Karpas-422 (cell line): ENCODE measurements around the gene USH2A. TPM values are rescaled to one million over a fixed set of nuclear protein-coding genes. Genes with fewer than 3 reads are reported as not detected.
"Not testable (repeated sequence)": the region's sequence is repeated elsewhere in the genome, so short reads cannot be mapped to it uniquely, and the experiment has no call there.

Source experiments
- DNase-seq: peaks from one replicate; pipeline ENCODE4 v3.0.0-alpha.2; 2015
- H2AFZ ChIP-seq: fragments of 200-600 bp; sonication (generic); 2 replicates; pipeline ENCODE4 v1.6.1; 2014; ENCODE audit warnings: antibody characterized with exemption, low read length, mixed read lengths
- H3K27ac ChIP-seq: fragments of 200-600 bp; sonication (generic); 2 replicates; pipeline ENCODE4 v1.5.1; 2014; ENCODE audit warnings: mild to moderate bottlenecking, low read length, moderate library complexity
- H3K27me3 ChIP-seq: fragments of 200-600 bp; sonication (generic); 2 replicates; pipeline ENCODE4 v1.6.1; 2014; ENCODE audit warnings: low read length, mixed read lengths
- H3K36me3 ChIP-seq: fragments of 200-600 bp; sonication (generic); 2 replicates; pipeline ENCODE4 v1.6.1; 2014; ENCODE audit warnings: low read length, mixed read lengths; ENCODE audit not compliant: insufficient read depth
- H3K4me1 ChIP-seq: fragments of 200-600 bp; sonication (generic); 2 replicates; pipeline ENCODE4 v1.6.1; 2014; ENCODE audit warnings: mild to moderate bottlenecking, low read length, mixed read lengths
- H3K4me2 ChIP-seq: fragments of 200-600 bp; sonication (generic); 2 replicates; pipeline ENCODE4 v1.6.1; 2014; ENCODE audit warnings: low read length, low read depth, mild to moderate bottlenecking; ENCODE audit not compliant: poor library complexity, severe bottlenecking
- H3K4me3 ChIP-seq: fragments of 200-600 bp; sonication (generic); 2 replicates; pipeline ENCODE4 v1.5.1; 2014; ENCODE audit warnings: mild to moderate bottlenecking, antibody characterized with exemption, low read length, mixed read lengths
- H3K79me2 ChIP-seq: fragments of 200-600 bp; sonication (generic); 2 replicates; pipeline ENCODE4 v1.6.1; 2014; ENCODE audit warnings: mild to moderate bottlenecking, low read length, mixed read lengths
- H3K9ac ChIP-seq: fragments of 200-600 bp; sonication (generic); 2 replicates; pipeline ENCODE4 v1.6.0; 2014; ENCODE audit warnings: low read length
- H3K9me2 ChIP-seq: fragments of 200-600 bp; sonication (generic), shearing (Covaris generic); replicated peaks from 2 replicates; pipeline ENCODE4 v1.6.0; 2014; ENCODE audit warnings: mild to moderate bottlenecking, low read length, moderate library complexity; ENCODE audit not compliant: insufficient read depth
- H3K9me3 ChIP-seq: fragments of 300-700, 200-600 bp; sonication (generic); 2 replicates; pipeline ENCODE4 v1.6.1; 2014; ENCODE audit warnings: low read length, mixed read lengths
- H4K20me1 ChIP-seq: fragments of 200-600 bp; sonication (generic); 2 replicates; pipeline ENCODE4 v1.6.1; 2014; ENCODE audit warnings: mild to moderate bottlenecking, antibody characterized with exemption, low read length, low read depth; ENCODE audit not compliant: insufficient read depth
- total RNA-seq: library from RNA; depleted of rRNA; stranded (reverse); fragments of >200 nt; shearing (Covaris generic); gene quantifications from 2 replicates; pipeline ENCODE4 v1.2.3, GENCODE V29; 2014; ENCODE audit warnings: low replicate concordance

USH2A gene
- total RNA-seq, 1 experiment from 2014 or later: not detected

- H3K4me3 ChIP-seq: no peak overlapping the region
- H3K36me3 ChIP-seq: no peaks in the 10 kb centered on the region
- H3K4me1 ChIP-seq: no peaks in the 10 kb centered on the region
- no peak for DNase-seq
- no peaks in the 10 kb centered on the region for H3K27me3 ChIP-seq
- no peak overlapping the region for H2AFZ ChIP-seq
- H3K27ac ChIP-seq: no peak overlapping the region
- H3K9me3 ChIP-seq: no peaks in the 10 kb centered on the region
- no peak overlapping the region for H3K4me2 ChIP-seq
- H3K9me2 ChIP-seq: no peaks in the 10 kb centered on the region
- no peak overlapping the region for H3K9ac ChIP-seq
- no peaks in the 10 kb centered on the region for H4K20me1 ChIP-seq
- H3K79me2 ChIP-seq: no peaks in the 10 kb centered on the region
These were observed 35.5 kb downstream of the USH2A start for GRCh38 chr1:216387782-216388181.

DNA sequence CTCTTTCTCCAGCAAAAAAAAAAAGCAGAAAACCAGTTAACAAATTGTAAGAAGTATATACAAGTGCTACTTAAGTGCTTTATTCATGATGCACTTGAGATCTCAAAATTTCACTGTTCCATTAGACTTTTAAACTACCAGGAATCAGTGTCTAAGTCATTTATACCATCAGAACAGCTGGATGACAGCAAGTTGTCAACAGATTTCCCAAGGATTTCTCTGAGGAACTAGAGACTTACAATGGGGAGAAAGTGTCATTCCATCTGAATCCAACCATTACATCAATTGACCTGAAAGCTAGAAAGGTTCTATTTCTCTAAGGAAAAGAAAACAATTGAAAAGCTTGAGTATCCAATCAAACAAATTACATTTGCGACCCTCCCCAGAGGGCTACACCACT, 43.8 kb downstream of the USH2A start:
- H3K27me3 ChIP-seq: no peaks in the 10 kb centered on the region
- H2AFZ ChIP-seq: no peak overlapping the region
- H3K36me3 ChIP-seq: no peaks in the 10 kb centered on the region
- H3K27ac ChIP-seq: no peak overlapping the region
- H3K79me2 ChIP-seq: no peaks in the 10 kb centered on the region
- DNase-seq: no peak
- no peak overlapping the region for H3K4me2 ChIP-seq
- H3K4me1 ChIP-seq: no peaks in the 10 kb centered on the region
- no peak overlapping the region for H3K4me3 ChIP-seq
- no peaks in the 10 kb centered on the region for H4K20me1 ChIP-seq
- H3K9me3 ChIP-seq: no peaks in the 10 kb centered on the region
- H3K9me2 ChIP-seq: no peaks in the 10 kb centered on the region
- H3K9ac ChIP-seq: no peak overlapping the region

- H4K20me1 ChIP-seq: no peaks in the 10 kb centered on the region
- no peak overlapping the region for H3K4me2 ChIP-seq
- no peak overlapping the region for H3K27ac ChIP-seq
- H3K4me3 ChIP-seq: no peak overlapping the region
- H3K4me1 ChIP-seq: no peaks in the 10 kb centered on the region
- H3K9me3 ChIP-seq: no peaks in the 10 kb centered on the region
- H3K79me2 ChIP-seq: no peaks in the 10 kb centered on the region
- no peak overlapping the region for H3K9ac ChIP-seq
- H3K9me2 ChIP-seq: no peaks in the 10 kb centered on the region
- H3K27me3 ChIP-seq: no peaks in the 10 kb centered on the region
- H2AFZ ChIP-seq: no peak overlapping the region
- no peaks in the 10 kb centered on the region for H3K36me3 ChIP-seq
- DNase-seq: no peak
These were observed 55.0 kb downstream of the USH2A start for GRCh38 chr1:216368249-216368648.

DNA sequence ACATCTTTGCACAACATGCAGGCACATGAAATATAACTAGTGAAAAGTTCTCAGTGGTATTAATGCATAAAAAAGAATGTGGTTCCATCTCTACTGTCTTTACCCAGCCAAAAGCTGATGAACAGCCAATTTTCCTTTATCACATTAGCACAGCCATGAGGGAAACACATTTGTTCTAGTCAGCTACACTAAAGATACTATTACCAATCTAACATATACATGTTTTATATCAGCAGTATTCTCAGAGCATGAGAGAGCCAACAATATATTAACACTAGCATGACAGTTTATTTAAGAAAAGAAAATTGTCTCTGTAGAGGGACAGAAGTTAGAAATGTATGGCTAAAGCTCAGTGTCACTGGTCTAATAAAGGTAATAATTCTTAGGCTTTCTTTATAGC, 56.3 kb downstream of the USH2A start:
- no peak overlapping the region for H3K4me2 ChIP-seq
- DNase-seq: no peak
- H3K27me3 ChIP-seq: no peaks in the 10 kb centered on the region
- no peaks in the 10 kb centered on the region for H3K4me1 ChIP-seq
- H3K27ac ChIP-seq: no peak overlapping the region
- no peaks in the 10 kb centered on the region for H4K20me1 ChIP-seq
- no peaks in the 10 kb centered on the region for H3K9me2 ChIP-seq
- no peaks in the 10 kb centered on the region for H3K79me2 ChIP-seq
- H3K9ac ChIP-seq: no peak overlapping the region
- no peaks in the 10 kb centered on the region for H3K36me3 ChIP-seq
- H3K9me3 ChIP-seq: no peaks in the 10 kb centered on the region
- no peak overlapping the region for H3K4me3 ChIP-seq
- no peak overlapping the region for H2AFZ ChIP-seq

- H3K36me3 ChIP-seq: no peaks in the 10 kb centered on the region
- H3K9ac ChIP-seq: no peak overlapping the region
- no peaks in the 10 kb centered on the region for H3K4me1 ChIP-seq
- H3K27me3 ChIP-seq: no peaks in the 10 kb centered on the region
- no peak overlapping the region for H2AFZ ChIP-seq
- H3K9me2 ChIP-seq: no peaks in the 10 kb centered on the region
- H3K27ac ChIP-seq: no peak overlapping the region
- H3K79me2 ChIP-seq: no peaks in the 10 kb centered on the region
- no peaks in the 10 kb centered on the region for H4K20me1 ChIP-seq
- H3K4me3 ChIP-seq: no peak overlapping the region
- no peaks in the 10 kb centered on the region for H3K9me3 ChIP-seq
- no peak for DNase-seq
- no peak overlapping the region for H3K4me2 ChIP-seq
These were observed 66.3 kb downstream of the USH2A start for GRCh38 chr1:216356945-216357344.

- H3K79me2 ChIP-seq: no peaks in the 10 kb centered on the region
- no peaks in the 10 kb centered on the region for H4K20me1 ChIP-seq
- H2AFZ ChIP-seq: no peak overlapping the region
- H3K36me3 ChIP-seq: no peaks in the 10 kb centered on the region
- DNase-seq: no peak
- H3K9ac ChIP-seq: no peak overlapping the region
- H3K9me2 ChIP-seq: no peaks in the 10 kb centered on the region
- no peak overlapping the region for H3K4me2 ChIP-seq
- no peaks in the 10 kb centered on the region for H3K4me1 ChIP-seq
- no peak overlapping the region for H3K4me3 ChIP-seq
- no peak overlapping the region for H3K27ac ChIP-seq
- H3K9me3 ChIP-seq: peaks cover 9% of the 10 kb centered on the region; the same call in 1 of the 2 replicates
- no peaks in the 10 kb centered on the region for H3K27me3 ChIP-seq
These were observed 73.1 kb downstream of the USH2A start for GRCh38 chr1:216350186-216350585.

GRCh38 chr1:216346526-216346925, 76.7 kb downstream of the USH2A start:
- H3K9me3 ChIP-seq: peaks cover 9% of the 10 kb centered on the region; the same call in 1 of the 2 replicates
- no peak overlapping the region for H2AFZ ChIP-seq
- no peak overlapping the region for H3K9ac ChIP-seq
- no peaks in the 10 kb centered on the region for H4K20me1 ChIP-seq
- no peak overlapping the region for H3K4me2 ChIP-seq
- H3K27ac ChIP-seq: no peak overlapping the region
- no peak for DNase-seq
- no peak overlapping the region for H3K4me3 ChIP-seq
- no peaks in the 10 kb centered on the region for H3K27me3 ChIP-seq
- H3K79me2 ChIP-seq: no peaks in the 10 kb centered on the region
- H3K9me2 ChIP-seq: no peaks in the 10 kb centered on the region
- no peaks in the 10 kb centered on the region for H3K36me3 ChIP-seq
- no peaks in the 10 kb centered on the region for H3K4me1 ChIP-seq

DNA sequence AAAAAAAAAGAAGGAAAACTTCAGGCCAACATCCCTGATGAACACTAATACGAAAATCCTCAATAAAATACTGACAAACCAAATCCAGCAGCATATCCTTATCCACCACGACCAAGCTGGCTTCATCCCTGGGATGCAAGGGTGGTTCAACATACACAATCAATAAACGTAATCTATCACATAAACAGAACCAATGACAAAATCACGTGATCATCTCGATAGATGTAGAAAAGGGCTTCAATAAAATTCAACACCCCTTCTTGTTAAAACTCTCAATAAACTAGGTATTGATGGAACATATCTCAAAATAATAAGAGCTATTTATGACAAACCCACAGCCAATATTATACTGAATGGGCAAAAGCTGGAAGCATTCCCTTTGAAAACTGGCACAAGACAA, 82.7 kb downstream of the USH2A start:
- H3K9ac ChIP-seq, H3K27me3 ChIP-seq, H3K9me3 ChIP-seq, H2AFZ ChIP-seq, H3K4me3 ChIP-seq, DNase-seq, H3K79me2 ChIP-seq, H3K4me2 ChIP-seq, H3K9me2 ChIP-seq, H3K4me1 ChIP-seq, H3K36me3 ChIP-seq, H4K20me1 ChIP-seq, H3K27ac ChIP-seq: not testable (repeated sequence)

- Histone ChIP-seq H4K20me1 (no peaks in the 10 kb centered on the region), H3K27ac (no peak overlapping the region)
These were observed 90.8 kb downstream of the USH2A start for GRCh38 chr1:216332462-216332861.

More at GRCh38 chr1:216332462-216332861, 90.8 kb downstream of the USH2A start:
- Histone ChIP-seq H3K9me2 (no peaks in the 10 kb centered on the region), H3K4me1 (no peaks in the 10 kb centered on the region), H3K27me3 (no peaks in the 10 kb centered on the region), H3K4me2 (no peak overlapping the region), H3K9me3 (peaks cover 5% of the 10 kb centered on the region), H3K79me2 (no peaks in the 10 kb centered on the region), H3K36me3 (no peaks in the 10 kb centered on the region), H2AFZ (no peak overlapping the region), H3K9ac (no peak overlapping the region), H3K4me3 (no peak overlapping the region)
- DNase-seq: no peak
